Right forelimb (tissue), 1 donor: ENCODE data around the gene RPGR.
A peak's percentile ranks its signal among the peaks of the same experiment; 100 is the strongest.

Source experiments
- DNase-seq: peaks from one replicate; pipeline ENCODE4 v3.0.0-alpha.2; 2018

RPGR gene

GRCh38 chrX:38247051-38247450 is 80.3 kb downstream of the RPGR start:
- DNase-seq, result no peak

GRCh38 chrX:38240541-38240940 is 86.8 kb downstream of the RPGR start:
- no peak for DNase-seq

GRCh38 chrX:38236901-38237615 is 90.3 kb downstream of the RPGR start:
- no peak for DNase-seq

DNA sequence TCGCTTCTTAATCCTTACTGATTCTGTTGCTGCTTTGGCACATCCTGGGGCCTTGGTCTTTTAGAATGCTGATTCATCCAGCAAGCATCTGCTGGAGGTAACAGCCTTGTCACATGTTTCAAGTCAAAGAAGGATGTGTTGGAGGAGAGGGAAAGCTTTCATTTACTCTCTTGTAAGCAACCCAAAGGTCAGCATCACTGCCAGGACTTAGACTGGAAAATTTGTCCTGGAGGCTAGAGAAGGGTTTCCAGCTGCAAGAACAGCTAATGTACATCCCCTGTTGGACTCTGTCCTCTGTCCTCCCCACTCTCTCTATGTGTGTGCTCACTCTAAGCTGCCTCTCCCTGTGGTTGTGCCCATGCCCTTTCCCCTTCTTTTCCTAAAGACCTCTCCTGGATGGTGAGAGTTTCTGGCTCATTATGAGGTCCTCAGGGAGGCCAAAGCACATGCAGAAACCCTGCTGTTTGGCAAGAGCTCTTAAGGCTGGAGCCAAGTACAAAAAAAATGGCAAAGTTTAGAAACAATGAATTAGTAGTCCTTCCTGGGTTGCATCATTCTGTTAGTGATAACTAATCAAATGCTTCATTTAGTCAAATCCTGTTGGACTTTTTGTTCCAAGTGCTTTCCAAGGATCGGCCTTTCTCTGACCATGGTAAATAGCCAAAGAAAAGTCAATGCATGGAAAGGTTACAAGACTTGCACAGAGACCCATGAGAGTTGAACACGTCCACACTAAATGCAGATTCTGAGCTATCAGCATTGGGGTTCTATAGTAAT is 93.2 kb downstream of the RPGR start:
- peak; percentile 51 for DNase-seq

DNA sequence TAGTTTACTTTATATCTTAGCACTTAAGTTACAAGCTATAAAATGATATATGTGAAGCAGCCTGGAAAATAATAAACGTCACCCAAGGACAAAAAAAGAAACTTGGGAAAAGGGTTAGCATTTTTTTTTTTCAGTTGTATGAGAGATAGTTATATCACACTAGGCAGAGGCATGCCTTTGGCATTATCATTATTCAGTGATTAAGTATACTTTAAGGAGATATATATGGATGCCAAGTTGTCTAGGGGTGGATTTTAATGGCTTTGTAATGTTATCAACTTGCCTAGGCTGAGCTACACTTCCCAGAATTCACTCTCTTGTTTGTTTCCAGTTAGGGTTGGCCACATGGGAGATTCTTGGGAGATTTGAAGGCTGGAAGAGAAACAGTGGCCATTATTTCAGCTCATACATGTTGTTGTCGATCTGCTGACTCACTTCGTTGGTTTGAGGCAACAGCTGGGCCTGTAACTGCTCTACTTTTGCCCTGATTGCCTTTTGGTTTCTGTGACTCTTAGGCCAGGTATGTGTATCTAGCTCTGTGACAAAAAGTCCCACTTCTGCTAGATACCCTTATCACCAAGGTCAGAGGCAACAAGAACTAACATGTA is 95.1 kb downstream of the RPGR start:
- no peak for DNase-seq

- DNase-seq, result no peak
Measured at GRCh38 chrX:38225093-38225492, 102.2 kb downstream of the RPGR start.

DNA sequence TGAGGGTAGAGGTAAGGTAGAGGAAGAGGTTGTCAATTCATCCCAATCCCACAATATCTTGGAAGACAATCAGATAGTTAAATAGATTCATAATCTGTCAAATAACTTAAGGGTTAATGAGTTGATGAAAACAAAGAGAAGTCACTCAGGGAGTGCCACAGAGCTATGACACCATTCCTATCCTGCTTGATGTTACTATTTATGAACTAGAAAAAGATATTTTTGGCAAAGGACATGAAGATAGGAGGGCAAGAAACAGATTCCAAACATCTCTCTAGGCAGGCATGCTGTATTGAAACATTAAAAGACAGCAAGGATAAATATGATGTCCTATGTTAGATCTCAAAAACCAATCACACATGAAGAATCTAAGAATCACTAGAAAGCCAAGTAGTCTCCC is 103.1 kb downstream of the RPGR start:
- no peak for DNase-seq

DNA sequence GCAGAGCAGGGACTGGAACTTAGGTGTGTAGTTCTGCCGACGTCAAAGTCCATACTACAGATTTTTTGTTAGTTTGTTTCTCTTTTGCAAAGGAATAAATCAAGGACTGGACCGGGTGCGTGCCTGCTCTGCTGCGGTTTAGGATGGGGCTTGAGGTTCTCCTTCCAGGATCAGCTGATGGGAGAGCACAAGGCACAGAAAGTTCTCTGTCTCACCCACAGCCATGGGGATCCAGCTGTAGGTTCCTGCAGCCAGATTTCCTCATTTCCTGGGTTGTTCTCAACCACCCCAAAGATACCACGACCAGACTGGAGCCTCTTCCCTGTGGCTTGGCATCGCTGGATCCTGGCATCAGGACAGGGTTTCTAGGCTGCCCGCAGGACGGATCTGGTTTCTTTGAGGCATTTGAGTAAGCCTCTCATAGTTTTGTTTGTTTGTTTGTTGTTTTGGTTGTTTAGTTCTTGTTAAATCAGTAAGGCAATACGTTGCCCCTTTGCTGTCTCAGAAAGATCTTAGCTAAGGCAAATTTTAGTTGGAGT is 105.8 kb downstream of the RPGR start:
- DNase-seq, result no peak

DNA sequence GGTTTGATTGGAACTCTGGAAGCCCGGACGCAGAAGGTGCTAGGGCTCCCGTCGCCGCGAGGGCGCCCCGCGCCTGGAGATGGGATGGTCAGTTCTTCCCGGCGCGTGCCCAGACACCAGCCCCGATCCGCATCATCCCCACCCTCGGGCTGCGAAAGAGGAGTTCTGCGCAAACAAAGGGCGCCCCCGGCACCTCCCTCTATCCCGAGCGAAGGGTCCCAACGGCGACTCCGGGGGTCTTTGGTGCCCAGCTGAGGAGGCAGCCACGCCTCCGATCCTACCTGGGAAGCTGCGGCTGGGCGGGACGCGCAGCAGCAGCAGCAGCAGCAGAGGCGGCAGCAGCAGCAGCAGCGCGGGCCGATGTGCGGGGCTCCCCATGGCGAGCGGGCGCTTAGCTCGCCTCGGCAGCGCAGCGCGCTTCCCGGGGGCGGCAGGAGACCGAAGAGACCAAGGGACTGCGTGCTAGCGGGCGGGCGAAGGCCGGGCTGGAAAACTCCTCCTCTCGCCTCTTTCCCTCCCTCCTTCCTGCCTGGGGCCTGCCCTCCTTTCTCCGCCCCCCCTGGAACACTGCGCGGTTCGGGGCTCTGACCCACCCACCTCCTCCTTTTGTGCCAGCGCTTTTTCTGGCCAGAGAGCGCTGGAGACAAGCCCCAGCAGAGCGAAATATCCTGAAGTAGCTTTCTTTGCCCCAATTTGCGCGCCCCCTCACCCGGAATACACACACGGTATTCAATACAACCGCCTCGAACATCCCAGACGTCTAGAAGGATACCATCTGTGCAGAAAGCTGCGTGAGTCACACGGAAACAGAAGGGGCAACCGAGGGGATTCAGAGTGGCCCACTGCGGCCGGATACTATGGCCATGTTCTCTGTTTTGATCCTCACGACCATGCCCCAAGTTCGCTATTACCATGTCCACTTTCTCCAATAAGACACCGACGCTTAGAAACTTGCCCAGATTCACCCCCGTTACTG is 106.6 kb downstream of the RPGR start, which contains the start of gene SRPX:
Gene SRPX, minus strand, starts transcription at position 457 of the 976 bp plus-strand sequence. Its CDS starts 79 bp downstream, at position 378.
- DNase-seq, result peak; percentile 60

DNA sequence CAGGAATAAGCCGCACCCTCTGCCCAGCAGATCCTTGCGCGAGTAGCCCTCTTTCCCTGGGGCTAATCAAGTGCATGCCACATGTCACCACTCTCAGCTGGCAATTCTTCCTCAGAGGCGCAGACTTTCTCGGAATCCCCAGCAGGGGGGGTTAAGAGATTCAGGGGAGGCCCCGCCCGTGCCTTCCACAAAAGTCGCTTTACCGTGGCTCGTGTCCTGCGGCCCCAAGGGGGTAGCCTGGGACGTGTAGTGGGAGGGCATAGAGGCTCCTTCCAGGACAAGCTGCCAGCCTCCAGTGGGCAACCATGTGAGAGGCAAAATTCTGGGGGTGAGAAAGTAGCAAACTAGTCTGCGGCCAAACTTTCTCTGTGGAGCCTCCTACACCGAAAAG is 107.3 kb downstream of the RPGR start:
- peak; percentile 54 for DNase-seq
